WTC11 (cell line): ENCODE results near the gene KCNK3. TPM values are rescaled to one million over a fixed set of nuclear protein-coding genes. Genes with fewer than 3 reads are reported as not detected.

Experiments used
- ATAC-seq: fragments of 200-7000 bp; cut with Tn5 transposase; 2 replicates; pipeline ENCODE4 v1.10.0; 2021; ENCODE audit warnings: mild to moderate bottlenecking, moderate library complexity
- CTCF ChIA-PET: fragments of 300-600 bp; sonication (Branson Sonifier 250); formaldehyde crosslinking; loops from one replicate; lab custom pipeline; 2021; ENCODE audit warnings: antibody characterized with exemption; lab: Charles Lee
- POLR2A ChIA-PET: fragments of 350-600 bp; sonication (Branson Sonifier 250); formaldehyde crosslinking; loops from one replicate; lab custom pipeline; 2021; ENCODE audit warnings: antibody characterized with exemption; lab: Charles Lee
- DNase-seq: peaks from one replicate; pipeline ENCODE4 v3.0.0; 2021; ENCODE audit warnings: low spot score
- H3K27ac Mint-ChIP-seq: 2 replicates; pipeline ENCODE4 v1.8.0; 2021; ENCODE audit warnings: mixed read lengths
- H3K27me3 Mint-ChIP-seq: 2 replicates; pipeline ENCODE4 v1.8.0; 2021; ENCODE audit warnings: low read depth, mild to moderate bottlenecking, moderate library complexity, mixed read lengths
- H3K36me3 Mint-ChIP-seq: 2 replicates; pipeline ENCODE4 v1.8.0; 2021; ENCODE audit warnings: mixed read lengths
- H3K4me1 Mint-ChIP-seq: 2 replicates; pipeline ENCODE4 v1.8.0; 2022; ENCODE audit warnings: mixed read lengths
- H3K4me3 Mint-ChIP-seq: 2 replicates; pipeline ENCODE4 v1.8.0; 2021; ENCODE audit warnings: mild to moderate bottlenecking, moderate library complexity, mixed read lengths
- H3K9me3 Mint-ChIP-seq: 2 replicates; pipeline ENCODE4 v1.8.0; 2021; ENCODE audit warnings: mixed read lengths
- ATF1 ChIP-seq: sonication (generic); formaldehyde crosslinking; IDR thresholded peaks from 2 replicates; pipeline ENCODE4 v1.8.1; 2023; ENCODE audit warnings: mild to moderate bottlenecking, moderate library complexity, missing genetic modification reagents
- ATF6 ChIP-seq: sonication (generic); formaldehyde crosslinking; IDR thresholded peaks from 2 replicates; pipeline ENCODE4 v1.8.1; 2023; ENCODE audit warnings: mild to moderate bottlenecking, missing genetic modification reagents
- CTCF ChIP-seq: fragments of 200-600 bp; IDR thresholded peaks from 2 replicates; pipeline ENCODE4 v1.8.0; 2022; ENCODE audit warnings: antibody characterized with exemption
- E2F5 ChIP-seq: sonication (generic); formaldehyde crosslinking; IDR thresholded peaks from 2 replicates; pipeline ENCODE4 v1.8.1; 2022; ENCODE audit warnings: mild to moderate bottlenecking, moderate library complexity, missing genetic modification reagents
- EMX1 ChIP-seq: fragments of 250-450 bp; sonication (Bioruptor Pico); IDR thresholded peaks from 2 replicates; pipeline ENCODE4 v1.8.0; 2021; ENCODE audit warnings: mild to moderate bottlenecking
- ERG ChIP-seq: fragments of 250-450 bp; sonication (Bioruptor Pico); IDR thresholded peaks from 2 replicates; pipeline ENCODE4 v1.8.0; 2021; ENCODE audit warnings: mild to moderate bottlenecking
- FOXJ3 ChIP-seq: sonication (generic); formaldehyde crosslinking; IDR thresholded peaks from 2 replicates; pipeline ENCODE4 v1.9.0; 2021; ENCODE audit warnings: missing genetic modification reagents, mild to moderate bottlenecking, borderline replicate concordance
- FOXK1 ChIP-seq: sonication (generic); formaldehyde crosslinking; IDR thresholded peaks from 2 replicates; pipeline ENCODE4 v1.8.0; 2022; ENCODE audit warnings: mild to moderate bottlenecking, moderate library complexity, missing genetic modification reagents
- IRF2 ChIP-seq: sonication (generic); formaldehyde crosslinking; IDR thresholded peaks from 2 replicates; pipeline ENCODE4 v1.8.0; 2022; ENCODE audit warnings: low read depth, missing genetic modification reagents, borderline replicate concordance
- KAT7 ChIP-seq: sonication (generic); formaldehyde crosslinking; IDR thresholded peaks from 2 replicates; pipeline ENCODE4 v1.8.1; 2023; ENCODE audit warnings: missing genetic modification reagents, mild to moderate bottlenecking, borderline replicate concordance
- MXD4 ChIP-seq: fragments of 250-450 bp; sonication (Bioruptor Pico); IDR thresholded peaks from 2 replicates; pipeline ENCODE4 v1.8.0; 2021; ENCODE audit warnings: mild to moderate bottlenecking, moderate library complexity, borderline replicate concordance
- NR1H2 ChIP-seq: sonication (generic); formaldehyde crosslinking; IDR thresholded peaks from 2 replicates; pipeline ENCODE4 v1.9.0; 2021; ENCODE audit warnings: mild to moderate bottlenecking, moderate library complexity, missing genetic modification reagents
- NR3C1 ChIP-seq: sonication (generic); formaldehyde crosslinking; conservative IDR thresholded peaks from 2 replicates; pipeline ENCODE4 v1.8.1; 2023; ENCODE audit warnings: low read depth, mild to moderate bottlenecking, missing genetic modification reagents
- SMAD4 ChIP-seq: sonication (generic); formaldehyde crosslinking; IDR thresholded peaks from 2 replicates; pipeline ENCODE4 v1.8.0; 2022; ENCODE audit warnings: mild to moderate bottlenecking, missing genetic modification reagents
- SP1 ChIP-seq: sonication (generic); formaldehyde crosslinking; conservative IDR thresholded peaks from 2 replicates; pipeline ENCODE4 v1.8.1; 2022; ENCODE audit warnings: missing genetic modification reagents
- ZNF121 ChIP-seq: sonication (generic); formaldehyde crosslinking; IDR thresholded peaks from 2 replicates; pipeline ENCODE4 v1.8.0; 2023; ENCODE audit warnings: missing genetic modification reagents
- ZNF138 ChIP-seq: sonication (generic); formaldehyde crosslinking; conservative IDR thresholded peaks from 2 replicates; pipeline ENCODE4 v1.8.1; 2022; ENCODE audit warnings: mild to moderate bottlenecking, moderate library complexity, missing genetic modification reagents
- ZNF232 ChIP-seq: sonication (generic); formaldehyde crosslinking; IDR thresholded peaks from 2 replicates; pipeline ENCODE4 v1.8.0; 2022; ENCODE audit warnings: mild to moderate bottlenecking, missing genetic modification reagents
- ZNF263 ChIP-seq: sonication (generic); formaldehyde crosslinking; IDR thresholded peaks from 2 replicates; pipeline ENCODE4 v1.8.1; 2022; ENCODE audit warnings: low read depth, mild to moderate bottlenecking, moderate library complexity, missing genetic modification reagents
- ZNF281 ChIP-seq: sonication (generic); formaldehyde crosslinking; IDR thresholded peaks from 2 replicates; pipeline ENCODE4 v1.8.0; 2023; ENCODE audit warnings: mild to moderate bottlenecking, missing genetic modification reagents
- ZNF423 ChIP-seq: fragments of 250-450 bp; sonication (Bioruptor Pico); IDR thresholded peaks from 2 replicates; pipeline ENCODE4 v2.1.2; 2022; ENCODE audit warnings: mild to moderate bottlenecking, moderate library complexity
- ZNF512 ChIP-seq: sonication (generic); formaldehyde crosslinking; IDR thresholded peaks from 2 replicates; pipeline ENCODE4 v1.8.1; 2022; ENCODE audit warnings: missing genetic modification reagents, borderline replicate concordance
- ZNF671 ChIP-seq: fragments of 250-450 bp; sonication (Bioruptor Pico); IDR thresholded peaks from 2 replicates; pipeline ENCODE4 v1.8.0; 2021; ENCODE audit warnings: mild to moderate bottlenecking
- total RNA-seq: library from RNA; stranded (reverse); gene quantifications from 3 replicates; pipeline ENCODE4 v1.2.3, GENCODE V29; 2021

Gene KCNK3
- total RNA-seq, 1 experiment from 2014 or later, result 0.22 TPM

GRCh38 chr2:26745609-26746327 lies 53.2 kb downstream of the KCNK3 start:
- Mint-ChIP-seq H3K9me3 (no peaks in the 10 kb centered on the region), H3K4me3 (no peak overlapping the region), H3K4me1 (peaks cover 17% of the 10 kb centered on the region), H3K36me3 (no peaks in the 10 kb centered on the region), H3K27ac (no peak overlapping the region), H3K27me3 (peaks cover 49% of the 10 kb centered on the region)
- CTCF ChIA-PET, result interaction anchor here (0.6 to 7.5 kb wide), 16 partner anchors 10 to 271 kb away, joined by 3 to 83 read pairs (median 4); partner anchors contain the start of gene KCNK3
- peak; percentile 88 for DNase-seq
- ATAC-seq, result peak; percentile 87
- TF ChIP-seq ZNF423 (CRISPR knock-in tag), result no peak
- peak; percentile 92 for TF ChIP-seq CTCF
- TF ChIP-seq E2F5 (CRISPR knock-in tag), result no peak
- POLR2A ChIA-PET, result no interaction called here

- TF ChIP-seq ATF1 (CRISPR knock-in tag), result no peak
- no peak for TF ChIP-seq SP1 (CRISPR knock-in tag)
- TF ChIP-seq ZNF138 (CRISPR knock-in tag), result no peak
- no peak for TF ChIP-seq FOXJ3 (CRISPR knock-in tag)
- no peak for TF ChIP-seq NR1H2
- TF ChIP-seq ZNF512, result no peak
- no peak for TF ChIP-seq ZNF121 (CRISPR knock-in tag)
- TF ChIP-seq ERG (CRISPR knock-in tag), result no peak
- no peak for TF ChIP-seq EMX1 (CRISPR knock-in tag)
- TF ChIP-seq IRF2 (CRISPR knock-in tag), result no peak
- no peak for TF ChIP-seq FOXK1
- no peak for TF ChIP-seq ZNF281
- no peak for TF ChIP-seq ATF6 (CRISPR knock-in tag)
- no peak for TF ChIP-seq ZNF671 (CRISPR knock-in tag)
- TF ChIP-seq MXD4 (CRISPR knock-in tag), result no peak
- TF ChIP-seq ZNF263, result no peak
- TF ChIP-seq SMAD4 (CRISPR knock-in tag), result no peak
- no peak for TF ChIP-seq ZNF232 (CRISPR knock-in tag)
- no peak for TF ChIP-seq NR3C1 (CRISPR knock-in tag)
- no peak for TF ChIP-seq KAT7 (CRISPR knock-in tag)
- H3K9me3 Mint-ChIP-seq, result peaks cover 6% of the 10 kb centered on the region
- H3K4me1 Mint-ChIP-seq, result peaks cover 22% of the 10 kb centered on the region
- ATAC-seq (no peak), DNase-seq (no peak)
- ChIA-PET POLR2A (no interaction called here), CTCF (interaction anchor here (1.0 to 7.5 kb wide), 5 partner anchors 22 to 270 kb away, joined by 3 to 83 read pairs (median 10); no protein-coding TSS in a partner anchor)
- H3K4me3 Mint-ChIP-seq, result no peak overlapping the region
- peaks cover 6% of the 10 kb centered on the region for H3K36me3 Mint-ChIP-seq
- H3K27ac Mint-ChIP-seq, result no peak overlapping the region
- peaks cover 61% of the 10 kb centered on the region for H3K27me3 Mint-ChIP-seq
Observed at GRCh38 chr2:26746934-26747333, 54.4 kb downstream of the KCNK3 start.
